Measurements from ENCODE around the gene AOPEP.
A peak's percentile ranks its signal among the peaks of the same experiment; 100 is the strongest.

AOPEP gene

DNA sequence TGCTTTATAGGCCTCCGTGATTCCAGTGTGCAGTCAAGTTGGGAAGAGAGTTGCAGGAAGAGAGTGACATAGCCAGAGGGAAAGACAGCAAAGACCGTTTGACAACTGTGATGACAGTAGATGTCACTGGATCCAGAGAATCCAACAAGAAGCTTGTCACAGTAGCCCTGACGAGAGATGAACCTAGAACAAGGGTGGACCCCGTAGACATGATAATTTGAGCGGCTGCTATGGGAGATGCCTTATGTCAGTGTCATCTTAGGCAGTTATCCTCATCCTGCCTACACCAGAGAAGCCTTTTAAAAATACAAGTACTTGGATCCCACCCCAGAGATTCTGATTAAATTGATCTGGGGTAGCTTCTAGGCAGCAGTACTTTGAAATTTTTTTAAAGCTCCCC lies 125.4 kb downstream of the AOPEP start:
- DNase-seq = no peak

GRCh38 chr9:94852373-94852772 lies 125.9 kb downstream of the AOPEP start:
- DNase-seq = no peak

DNA sequence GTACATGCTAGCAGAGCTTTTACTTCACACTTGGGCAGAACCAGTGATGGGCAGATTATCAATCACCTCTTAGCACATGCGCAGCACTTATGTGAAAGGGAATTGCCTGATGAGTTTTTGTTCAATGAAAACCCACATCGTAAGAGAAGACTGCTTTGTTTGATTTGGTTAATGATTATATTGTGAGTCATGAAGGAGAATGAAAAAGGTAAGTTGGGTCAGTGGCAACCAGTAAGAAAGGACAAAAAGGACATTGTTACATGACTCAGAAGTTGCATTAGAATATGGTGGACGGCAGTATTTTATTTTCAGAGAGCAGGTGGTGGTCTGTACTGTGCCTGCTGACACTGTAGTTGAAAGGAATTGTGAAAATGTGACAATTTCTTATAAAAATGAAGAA lies 127.4 kb downstream of the AOPEP start:
- no peak for DNase-seq

- no peak for DNase-seq
Measured at GRCh38 chr9:94855903-94856302, 129.4 kb downstream of the AOPEP start.

- no peak for DNase-seq
Measured at GRCh38 chr9:94857791-94858190, 131.3 kb downstream of the AOPEP start.

- no peak for DNase-seq
Measured at GRCh38 chr9:94859226-94859625, 132.7 kb downstream of the AOPEP start.

DNA sequence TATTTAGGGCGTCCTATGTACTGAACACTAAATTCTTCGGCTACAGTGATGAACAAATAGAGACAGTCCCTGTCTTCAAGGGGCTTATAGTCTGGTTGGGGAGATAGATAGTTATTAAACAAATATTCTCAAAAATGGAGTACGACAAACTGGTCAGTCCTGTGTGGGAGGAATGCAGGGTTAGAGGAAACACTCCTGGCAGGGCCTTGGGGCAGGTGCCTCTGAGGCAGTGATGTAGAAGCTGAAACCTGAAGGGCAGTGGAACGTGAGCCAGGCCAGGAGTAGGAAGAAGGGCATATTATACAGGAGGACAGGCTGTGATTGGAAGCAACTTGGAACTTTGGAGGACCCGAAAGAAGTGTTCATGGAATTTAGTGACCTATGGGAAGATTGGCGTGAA lies 133.4 kb downstream of the AOPEP start:
- no peak for DNase-seq

DNA sequence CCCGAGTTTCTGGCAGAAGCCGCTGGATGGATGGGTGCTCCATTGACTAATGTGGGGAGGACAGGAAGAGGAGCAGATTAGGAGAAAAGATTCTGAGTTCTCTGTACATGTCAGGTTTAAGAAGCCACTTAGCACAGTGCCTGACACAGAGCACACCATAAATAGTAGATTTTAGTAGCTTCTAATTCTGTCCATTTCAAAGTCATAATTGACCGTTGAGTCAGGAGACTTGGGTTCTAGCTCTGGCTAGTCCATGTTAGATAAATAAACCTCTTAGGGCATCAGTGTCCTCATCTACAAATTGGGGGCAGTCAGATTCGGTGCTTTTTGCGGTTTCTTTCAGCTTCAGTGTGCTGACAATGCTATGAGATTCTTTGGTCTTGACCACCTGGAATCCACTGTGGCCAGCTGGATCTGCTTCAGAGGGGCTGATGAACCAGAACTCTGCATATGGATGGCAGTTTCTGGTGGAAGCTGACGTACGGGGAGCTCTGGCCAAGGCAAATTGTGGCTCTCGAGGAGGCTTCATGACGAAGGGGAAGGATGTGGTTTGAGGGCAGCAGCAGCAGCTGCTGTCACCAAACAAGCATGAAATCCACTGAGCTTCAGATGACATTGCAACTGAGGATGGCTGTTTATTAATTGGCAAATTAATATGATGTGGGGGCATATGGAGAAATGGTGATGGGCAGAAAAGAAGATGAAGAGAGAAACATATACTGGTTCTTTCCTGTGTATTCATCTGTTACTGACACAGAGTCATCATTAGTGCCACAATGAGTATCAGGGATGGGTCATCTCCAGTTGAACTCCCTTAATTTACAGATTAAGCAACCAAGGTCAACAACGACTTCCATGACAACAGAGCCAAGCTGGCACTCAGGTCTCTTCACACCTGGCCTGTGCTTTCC lies 134.4 kb downstream of the AOPEP start:
- DNase-seq = peak; percentile 83

DNA sequence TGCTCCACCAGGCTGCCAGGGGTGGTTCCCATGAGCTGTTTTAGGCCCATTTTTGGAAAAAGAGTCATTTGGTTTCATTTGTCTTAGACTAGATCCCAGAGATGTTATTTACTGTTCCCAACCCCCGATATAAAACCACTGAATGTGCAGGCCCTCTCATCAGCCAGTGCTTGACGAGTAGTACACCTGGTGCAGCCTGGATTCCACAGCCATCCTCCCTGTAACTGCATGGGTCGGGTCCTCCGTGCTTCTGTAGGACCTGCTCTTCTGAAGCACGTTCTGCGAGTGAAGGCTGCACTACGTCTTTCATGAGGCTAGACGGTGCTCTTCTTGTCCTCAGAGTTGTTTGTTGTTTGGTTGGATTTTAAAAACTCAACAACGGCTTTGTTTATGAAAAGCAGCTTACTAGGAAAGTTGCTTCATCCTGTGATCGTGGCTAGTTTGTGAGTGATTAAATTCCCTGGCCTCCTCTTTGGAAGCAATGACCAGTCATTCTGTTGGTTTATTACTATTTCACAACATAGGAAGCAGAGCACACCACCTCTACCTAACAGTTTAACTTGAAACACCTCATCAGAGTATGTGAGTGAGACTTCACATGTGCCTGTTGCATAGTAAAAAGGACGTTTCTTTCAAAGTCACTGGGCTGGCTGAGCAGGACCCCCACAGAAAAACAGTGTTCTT lies 135.2 kb downstream of the AOPEP start:
- peak; percentile 54 for DNase-seq

- DNase-seq = no peak
Measured at GRCh38 chr9:94864196-94864595, 137.7 kb downstream of the AOPEP start.

GRCh38 chr9:94864862-94865509 lies 138.5 kb downstream of the AOPEP start:
- no peak for DNase-seq

DNA sequence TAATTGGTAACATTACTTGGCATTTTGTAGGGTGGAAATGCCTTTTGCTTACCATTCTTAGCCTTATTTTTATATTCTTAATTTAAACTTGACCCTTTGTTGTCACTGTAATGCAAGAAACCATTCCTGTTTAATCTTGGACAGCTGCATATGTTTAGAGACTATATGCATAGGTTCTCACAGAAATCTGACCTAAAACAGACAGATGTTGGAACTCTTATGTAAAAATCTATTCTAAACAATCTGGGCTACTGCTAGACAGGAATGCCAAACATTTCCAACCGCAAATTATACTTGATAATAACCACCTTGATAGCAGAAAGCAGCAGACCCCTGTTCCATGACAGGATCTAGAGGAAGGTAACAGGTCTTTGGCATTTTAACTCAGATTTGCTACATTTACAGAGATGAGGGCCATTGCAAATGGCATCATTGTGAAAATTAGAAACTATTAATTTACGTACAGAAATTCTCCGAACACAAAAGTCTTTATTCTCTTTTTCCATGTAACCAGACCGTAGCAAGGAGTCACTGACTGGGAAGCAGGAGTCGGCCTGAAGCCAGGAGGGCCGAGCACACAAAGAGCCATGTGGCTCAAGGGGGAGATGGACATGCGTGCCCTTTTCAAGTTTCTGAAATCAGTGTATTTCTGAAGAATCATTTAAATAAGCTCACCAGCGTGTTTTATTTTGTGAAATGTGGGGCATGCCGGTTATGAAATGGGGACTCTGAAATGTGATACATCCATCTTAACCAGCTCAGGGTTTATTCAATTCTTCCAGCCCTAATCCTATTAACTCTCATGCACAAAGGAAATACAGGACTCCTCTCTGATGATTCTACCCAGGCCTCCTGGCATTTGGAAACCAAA lies 139.3 kb downstream of the AOPEP start:
- peak; percentile 62 for DNase-seq

- no peak for DNase-seq
Measured at GRCh38 chr9:94866770-94867169, 140.3 kb downstream of the AOPEP start.

- DNase-seq = no peak
Measured at GRCh38 chr9:94867281-94867841, 140.9 kb downstream of the AOPEP start.

GRCh38 chr9:94867842-94868312 lies 141.4 kb downstream of the AOPEP start:
- DNase-seq = peak; percentile 94

DNA sequence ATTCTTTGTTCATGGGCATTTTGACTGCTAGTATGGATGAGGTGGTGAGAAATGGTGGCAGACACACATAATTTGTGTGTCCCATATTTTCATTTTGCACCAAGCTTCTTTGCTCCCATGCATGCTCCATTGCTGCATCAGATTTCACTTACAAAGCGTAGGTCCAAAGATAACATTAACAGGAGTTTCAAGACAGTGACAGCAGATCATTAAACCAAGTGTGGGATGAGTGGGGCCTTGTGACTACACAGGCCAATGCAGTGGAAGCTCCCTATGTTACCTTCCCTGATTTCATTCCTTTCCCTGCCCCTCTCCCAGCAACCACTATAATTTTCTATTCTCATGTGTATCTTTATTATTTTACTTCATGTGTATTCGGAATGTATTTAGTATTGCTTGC lies 142.0 kb downstream of the AOPEP start:
- DNase-seq = no peak

- DNase-seq = no peak
Measured at GRCh38 chr9:94869415-94869843, 142.9 kb downstream of the AOPEP start.

GRCh38 chr9:94870465-94870792 lies 143.9 kb downstream of the AOPEP start:
- DNase-seq = no peak

GRCh38 chr9:94870793-94871558 lies 144.5 kb downstream of the AOPEP start:
- peak; percentile 65 for DNase-seq

DNA sequence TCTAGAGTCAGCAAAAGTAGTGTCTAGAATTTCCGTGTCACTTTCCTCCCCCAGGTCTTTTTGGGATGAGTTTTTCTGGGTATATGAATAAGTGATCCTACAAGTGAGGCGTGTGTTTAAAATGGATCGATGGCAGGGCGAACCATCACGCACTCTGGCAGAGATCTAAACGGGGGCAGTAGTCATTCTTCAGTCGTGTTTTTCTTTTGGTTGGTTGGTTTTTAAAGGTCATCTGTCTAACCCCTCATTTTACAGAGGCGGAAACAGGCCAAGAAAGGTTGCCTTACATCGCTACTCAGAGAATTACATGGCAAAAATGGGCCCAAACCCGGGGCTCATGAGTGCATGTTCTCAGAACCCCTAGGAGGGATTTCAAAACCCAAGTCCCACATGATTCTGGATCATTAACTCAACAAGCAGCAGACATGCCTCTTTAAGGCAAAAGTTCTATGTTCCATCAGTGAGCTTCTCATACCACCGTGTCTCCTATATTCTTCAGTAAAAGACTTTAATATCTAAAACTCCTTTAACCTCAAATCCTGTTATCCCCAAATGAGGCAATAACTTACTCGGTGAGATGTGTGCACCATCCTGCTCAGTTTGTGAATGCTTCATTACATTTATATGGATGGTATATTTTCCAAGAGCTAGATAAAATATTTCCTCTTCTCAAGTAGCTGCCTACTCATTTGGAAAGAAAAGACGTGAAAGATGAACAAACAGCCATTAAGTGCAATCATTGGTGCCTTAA lies 145.8 kb downstream of the AOPEP start:
- DNase-seq = no peak
